GM11168 (cell line): Measurements from ENCODE around the gene APBA2.
"Not testable (repeated sequence)": the region's sequence is repeated elsewhere in the genome, so short reads cannot be mapped to it uniquely, and the experiment has no call there.

Experiments used
- in situ Hi-C: fragments of 300-500 bp; cut with MboI; formaldehyde crosslinking; loops from one replicate; pipeline ENCODE4 v1.12.0; 2022; ENCODE audit warnings: low sequenced_read_pairs; ENCODE audit not compliant: unreplicated experiment

The APBA2 gene

DNA sequence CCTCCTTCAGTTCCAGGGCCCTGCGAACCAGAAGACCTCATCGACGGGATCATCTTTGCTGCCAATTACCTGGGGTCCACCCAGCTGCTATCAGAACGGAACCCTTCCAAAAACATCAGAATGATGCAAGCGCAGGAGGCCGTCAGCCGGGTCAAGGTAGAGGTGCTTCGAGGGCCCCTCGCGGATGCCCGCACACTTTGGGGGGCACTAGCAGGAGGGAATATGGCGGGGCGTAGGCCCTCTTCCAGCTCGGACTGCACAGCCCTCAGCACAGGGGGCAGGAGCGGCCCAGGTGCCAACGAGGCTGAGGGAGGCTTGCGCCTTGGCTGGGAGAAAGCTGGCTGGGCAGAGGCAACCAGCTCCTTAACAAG lies 207.3 kb downstream of the APBA2 start:
- in situ Hi-C loops, result no loop called here

DNA sequence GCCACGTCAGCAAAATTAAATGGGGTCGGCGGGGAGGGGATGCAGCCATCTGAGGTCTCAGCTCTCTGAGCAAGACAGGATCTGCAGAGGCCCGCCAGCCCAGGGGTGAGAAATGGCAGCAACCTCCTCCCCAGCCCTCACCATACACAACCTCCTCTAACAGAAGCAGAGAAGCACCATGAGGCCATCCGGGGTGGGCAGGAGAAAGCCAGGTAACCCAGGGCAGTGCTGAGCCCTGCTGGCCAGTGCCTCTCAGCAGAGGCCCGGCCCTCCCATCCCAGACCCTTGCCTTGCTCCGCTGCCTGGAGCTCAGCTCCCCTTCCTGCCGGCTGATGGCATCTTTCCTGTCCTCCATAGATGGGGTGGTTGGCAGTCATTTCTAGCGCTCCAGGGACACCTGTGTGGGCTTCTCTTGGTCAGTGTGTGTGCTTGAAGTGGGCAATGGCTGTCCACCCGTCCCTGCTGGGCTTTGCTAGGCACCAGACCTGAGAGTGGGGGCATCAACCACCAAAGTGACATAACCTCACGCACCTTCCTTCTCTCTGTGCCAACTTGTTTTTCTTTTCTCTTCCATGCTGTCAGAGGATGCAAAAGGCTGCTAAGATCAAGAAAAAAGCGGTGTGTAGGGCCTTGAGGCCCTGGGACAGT lies 208.0 kb downstream of the APBA2 start:
- in situ Hi-C loops, result no loop called here

DNA sequence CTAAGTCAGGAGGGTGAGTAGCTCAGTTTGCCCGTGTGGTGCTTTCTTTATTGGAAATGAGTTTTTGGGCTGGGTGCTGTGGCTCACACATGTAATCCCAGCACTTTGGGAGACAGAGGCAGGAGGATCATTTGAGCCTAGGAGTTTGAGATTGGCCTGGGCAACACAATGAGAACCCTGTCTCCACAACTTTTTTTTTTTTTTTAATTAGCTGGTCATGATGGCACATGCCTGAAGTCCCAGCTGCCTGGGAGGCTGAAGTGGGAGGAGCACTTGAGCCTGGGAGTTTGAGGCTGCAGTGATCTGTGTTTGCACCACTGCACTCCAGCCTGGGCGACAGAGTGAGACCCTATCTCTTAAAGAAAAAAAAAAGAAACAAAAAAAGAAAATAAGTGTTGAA lies 208.9 kb downstream of the APBA2 start:
- in situ Hi-C loops, result no loop called here

DNA sequence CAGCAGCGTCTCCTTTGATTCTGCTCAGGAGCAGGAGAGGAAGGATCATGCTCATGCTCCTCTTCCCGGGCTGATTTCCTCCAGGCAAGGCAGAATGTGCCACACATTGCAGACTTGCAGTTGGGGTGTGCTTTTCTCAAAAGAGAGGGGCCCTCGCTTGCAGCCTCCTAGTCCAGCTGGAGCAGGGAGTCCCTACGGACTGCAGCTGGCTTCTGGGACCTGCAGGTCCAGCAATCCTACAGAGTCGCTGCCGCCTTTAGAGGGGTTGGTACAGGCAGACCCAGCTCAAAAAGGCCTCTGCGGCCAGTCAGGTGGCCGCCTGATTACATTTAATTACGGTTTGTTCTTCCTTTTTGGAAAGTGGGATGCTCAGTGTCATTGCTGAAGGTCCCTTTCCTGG lies 210.0 kb downstream of the APBA2 start:
- in situ Hi-C loops, result no loop called here

DNA sequence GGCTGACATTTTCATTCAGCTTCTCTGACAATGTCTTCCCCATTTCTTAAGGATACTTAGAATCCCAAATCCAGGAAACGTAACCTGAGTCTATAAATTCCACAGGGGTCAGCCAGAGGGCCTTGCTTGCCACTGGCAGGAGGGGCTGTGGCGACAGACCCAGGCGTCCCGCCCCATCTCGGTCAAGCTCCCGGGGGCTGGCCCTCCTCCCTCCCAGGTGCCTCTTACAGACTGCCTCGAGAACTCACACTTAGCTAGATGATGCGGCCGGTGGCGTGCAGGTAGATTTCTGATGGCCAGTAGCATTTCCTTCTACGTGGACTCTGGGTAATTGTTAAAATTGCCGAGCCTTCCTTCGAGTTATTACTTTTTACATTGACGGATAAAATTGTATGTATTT lies 211.4 kb downstream of the APBA2 start:
- in situ Hi-C loops, result no loop called here

DNA sequence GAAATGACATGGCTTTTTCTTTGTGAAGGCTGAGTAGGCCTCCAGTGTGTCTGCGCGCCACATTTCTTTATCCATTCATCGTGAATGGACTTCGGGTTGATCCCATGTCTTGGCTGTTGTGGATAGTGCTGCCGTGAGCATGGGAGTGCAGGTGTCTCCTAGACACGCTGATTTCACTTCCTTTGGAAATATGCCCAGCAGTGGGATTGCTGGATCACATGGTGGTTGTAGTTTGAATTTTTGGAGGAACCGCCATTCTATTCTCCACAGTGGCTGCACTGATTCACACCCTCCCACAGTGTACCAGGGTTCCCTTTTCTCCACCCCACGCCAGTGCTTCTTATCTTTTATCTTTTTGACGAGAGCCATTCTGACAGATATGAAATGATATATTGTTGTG lies 212.2 kb downstream of the APBA2 start:
- in situ Hi-C loops, result no loop called here

DNA sequence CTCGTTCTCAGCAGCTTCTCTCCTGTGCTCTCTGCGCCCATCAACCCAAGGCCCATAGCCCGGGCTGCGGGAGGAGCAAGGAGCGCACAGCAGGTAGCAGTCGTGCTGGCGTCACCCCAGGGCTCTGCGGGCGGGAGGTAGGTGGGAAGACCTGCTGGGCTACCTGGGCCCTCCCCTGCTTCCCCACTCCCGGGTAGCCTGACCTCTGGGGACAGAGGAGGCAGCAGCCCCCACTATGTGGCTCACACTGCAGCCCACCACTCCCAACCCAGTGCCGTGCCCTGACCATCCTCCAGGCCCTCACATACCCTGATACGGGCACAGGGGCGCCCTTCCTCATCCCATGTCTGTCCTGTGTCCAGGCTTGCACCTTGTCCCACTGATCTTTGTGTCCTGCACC lies 212.9 kb downstream of the APBA2 start:
- in situ Hi-C loops, result no loop called here

DNA sequence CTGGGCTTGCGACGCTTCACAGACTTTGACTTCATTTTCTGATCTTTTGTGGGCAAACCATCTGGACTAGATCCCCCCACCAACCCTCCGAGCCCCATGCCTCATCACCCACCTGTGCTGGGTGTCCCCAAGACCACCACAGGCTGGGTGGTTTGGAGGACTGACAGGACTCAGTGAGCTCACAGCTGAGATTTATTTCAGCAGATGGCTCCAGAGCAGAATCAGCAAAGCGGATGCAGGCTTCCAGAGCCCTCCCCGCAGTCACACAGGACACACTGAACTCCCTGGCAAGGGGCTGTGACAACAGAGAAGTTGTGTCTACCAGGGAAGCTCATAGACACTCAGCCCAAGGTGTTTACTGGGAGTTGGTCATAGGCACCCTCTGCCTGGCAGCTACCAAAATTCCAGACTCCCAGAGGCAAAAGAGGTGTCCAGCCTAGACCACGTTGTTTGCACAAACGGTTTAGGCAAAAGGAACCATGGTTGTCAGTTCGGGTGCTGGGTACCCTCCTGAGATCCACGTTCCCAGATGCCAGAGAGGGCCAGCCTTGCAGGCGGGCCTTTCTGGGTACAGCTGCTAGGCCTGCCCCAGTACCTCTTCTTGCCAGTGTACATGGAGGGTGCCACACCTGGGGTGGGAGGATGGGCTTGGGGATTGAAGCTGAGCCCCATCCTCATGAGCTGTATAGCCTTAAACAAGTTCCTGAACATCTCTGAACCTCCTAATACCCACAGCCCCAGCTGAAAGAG lies 213.5 kb downstream of the APBA2 start:
- in situ Hi-C loops, result no loop called here

DNA sequence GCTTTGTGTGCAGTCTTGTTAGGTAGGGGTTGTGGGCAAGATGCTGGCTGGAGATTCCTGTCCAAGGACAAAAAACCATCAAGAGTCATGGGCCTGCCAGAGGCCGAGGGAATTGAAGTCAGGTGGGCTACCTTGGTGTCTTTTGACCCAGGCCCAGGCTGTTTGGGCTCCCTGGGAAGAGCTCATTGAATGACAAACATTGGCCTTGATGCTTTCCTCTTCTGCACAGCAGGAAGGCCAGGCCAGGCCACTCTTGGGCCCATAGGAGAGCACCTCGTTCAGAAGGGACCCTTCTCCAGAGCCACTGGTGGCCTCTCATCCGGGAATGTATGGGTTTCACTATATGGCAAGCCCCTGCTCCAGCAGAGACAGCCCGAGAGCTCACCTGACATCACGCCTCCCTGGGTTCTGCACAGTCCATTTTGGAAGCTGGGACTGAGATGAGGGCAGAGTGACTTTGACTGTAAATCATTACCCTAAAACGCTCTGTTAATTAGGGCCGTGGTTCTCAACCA lies 214.8 kb downstream of the APBA2 start:
- in situ Hi-C loops, result no loop called here

DNA sequence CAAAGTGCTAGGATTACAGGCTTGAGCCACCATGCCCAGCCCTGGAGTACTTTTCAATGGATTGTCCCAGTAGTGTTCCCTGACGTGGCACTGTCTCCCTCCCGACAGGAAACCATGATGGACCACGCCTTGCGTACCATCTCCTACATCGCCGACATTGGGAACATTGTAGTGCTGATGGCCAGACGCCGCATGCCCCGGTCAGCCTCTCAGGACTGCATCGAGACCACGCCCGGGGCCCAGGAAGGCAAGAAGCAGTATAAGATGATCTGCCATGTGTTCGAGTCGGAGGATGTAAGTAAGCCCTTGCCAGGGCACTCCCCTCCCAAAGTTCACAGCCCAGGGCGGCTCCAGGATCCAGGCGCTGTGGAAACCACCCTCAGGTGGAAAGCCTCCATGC lies 215.7 kb downstream of the APBA2 start:
- in situ Hi-C loops, result no loop called here

DNA sequence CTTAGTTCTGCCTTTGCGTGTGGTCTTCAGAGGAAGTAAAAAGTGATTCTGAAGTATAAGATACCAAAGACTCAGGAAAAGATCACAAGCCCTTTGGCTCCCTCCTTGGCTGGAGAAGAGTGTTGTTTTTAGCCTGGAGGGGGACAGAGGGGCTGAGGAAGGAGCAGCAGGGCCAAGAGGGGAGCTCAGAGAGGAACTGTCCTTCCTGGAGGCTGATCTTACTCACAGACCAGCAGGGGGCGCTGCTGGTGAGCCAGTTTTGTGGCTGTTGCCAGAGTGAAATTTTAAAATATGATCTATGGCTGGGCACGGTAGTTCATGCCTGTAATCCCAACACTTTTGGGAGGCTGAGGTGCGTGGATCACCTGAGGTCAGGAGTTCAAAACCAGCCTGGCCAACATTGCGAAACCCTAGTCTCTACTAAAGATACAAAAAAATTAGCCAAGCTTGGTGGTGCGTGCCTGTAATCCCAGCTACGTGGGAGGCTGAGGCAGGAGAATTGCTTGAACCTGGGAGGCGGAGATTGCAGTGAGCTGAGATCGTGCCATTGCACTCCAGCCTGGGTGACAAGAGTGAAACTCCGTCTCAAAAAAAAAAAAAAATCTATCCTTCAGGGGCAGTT lies 216.5 kb downstream of the APBA2 start:
- in situ Hi-C loops, result not testable (repeated sequence)

DNA sequence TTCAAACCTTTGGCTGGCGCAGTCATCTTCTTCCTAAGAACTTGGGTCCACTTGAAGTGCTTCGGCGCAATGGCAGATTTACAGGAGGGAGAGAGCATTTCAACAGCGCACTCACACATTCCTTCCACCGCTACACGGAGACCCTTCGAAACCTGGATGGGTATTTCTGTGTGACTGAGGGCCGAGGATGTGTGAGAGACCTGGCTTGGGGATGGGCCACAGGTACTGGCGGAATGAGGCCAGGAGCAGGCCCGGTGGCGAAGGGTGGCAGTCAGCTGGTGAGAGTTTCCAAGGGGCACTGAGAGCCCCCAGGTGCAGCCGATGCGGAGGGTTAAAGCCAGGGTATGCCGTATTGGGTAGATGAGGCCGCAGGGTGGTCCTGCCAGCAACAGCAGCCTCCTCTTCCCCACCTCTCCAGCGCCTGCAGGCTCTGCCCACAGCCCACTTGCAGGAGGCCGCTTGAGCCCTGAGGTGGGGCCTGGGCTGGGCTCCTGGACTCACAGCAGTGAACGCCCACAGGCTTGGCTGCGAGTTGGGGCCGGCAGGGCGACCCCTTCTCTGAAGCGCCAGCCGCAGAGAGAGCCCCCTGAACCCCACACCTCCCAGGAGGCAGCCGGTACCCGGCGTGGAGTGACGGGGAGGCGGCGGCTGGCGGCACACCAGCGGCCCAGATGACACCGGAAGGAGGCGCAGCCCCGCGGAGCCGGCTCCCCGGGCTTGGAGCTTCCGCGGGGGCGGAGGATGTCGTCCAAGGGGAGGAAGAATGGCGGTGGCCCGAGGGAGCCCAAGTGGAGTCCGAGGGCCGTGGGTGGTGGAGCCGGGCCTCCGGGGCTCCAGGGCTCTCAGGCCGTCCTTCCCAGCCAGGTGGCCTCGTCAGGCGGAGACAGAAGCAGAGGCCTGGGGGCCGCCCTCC lies 217.4 kb downstream of the APBA2 start:
- in situ Hi-C loops, result no loop called here

DNA sequence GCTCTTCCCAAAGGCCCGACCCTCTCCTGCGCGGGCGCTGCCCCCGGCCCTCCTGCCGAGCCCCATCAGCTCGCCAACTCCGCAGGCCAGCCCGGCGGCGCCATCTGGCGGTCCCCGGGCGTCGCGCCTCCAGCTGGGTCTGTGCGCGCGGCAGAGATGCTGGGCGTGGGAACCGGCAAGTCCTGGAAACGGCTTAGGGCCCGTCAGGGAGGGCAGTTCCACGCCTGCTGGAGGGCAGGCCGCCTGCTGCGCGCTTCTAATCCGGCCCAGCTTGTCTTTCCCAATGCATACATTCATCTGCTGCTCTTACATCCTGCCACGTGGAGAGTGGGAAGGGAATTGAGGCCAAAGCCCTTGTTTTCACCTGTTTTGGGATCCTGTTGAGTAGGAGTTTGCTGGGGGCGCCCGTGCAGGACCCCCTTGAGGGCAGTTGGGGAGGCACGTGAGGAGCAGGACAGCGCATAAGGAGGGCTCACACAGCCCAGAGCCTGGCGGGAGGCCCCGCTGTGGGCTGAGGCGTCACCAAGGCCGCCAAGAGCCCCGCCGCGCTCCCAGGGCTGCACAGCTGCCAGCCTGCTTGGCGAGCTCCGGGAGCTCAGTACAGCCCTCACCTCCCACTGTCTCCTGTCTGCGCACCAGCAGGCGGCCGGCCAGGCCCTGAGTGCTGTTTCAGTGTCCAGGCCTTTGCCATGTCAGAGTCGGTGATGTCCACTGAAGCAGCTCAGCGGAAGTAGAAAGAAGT lies 218.2 kb downstream of the APBA2 start:
- in situ Hi-C loops, result no loop called here

DNA sequence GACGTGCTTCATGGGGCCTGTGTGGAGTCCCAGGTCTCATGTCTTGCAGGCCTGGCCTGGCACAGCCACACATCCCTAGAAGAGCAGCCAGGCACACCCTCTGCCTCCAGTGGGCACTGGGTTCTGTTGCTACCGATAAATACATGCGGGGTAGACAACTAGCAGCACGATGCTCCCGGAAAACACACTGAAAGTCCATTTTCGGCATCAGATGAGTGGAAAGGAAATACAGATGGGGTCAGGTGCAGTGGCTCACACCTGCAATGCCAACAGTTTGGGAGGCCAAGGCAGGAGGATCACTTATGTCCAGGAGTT lies 218.7 kb downstream of the APBA2 start:
- in situ Hi-C loops, result no loop called here

DNA sequence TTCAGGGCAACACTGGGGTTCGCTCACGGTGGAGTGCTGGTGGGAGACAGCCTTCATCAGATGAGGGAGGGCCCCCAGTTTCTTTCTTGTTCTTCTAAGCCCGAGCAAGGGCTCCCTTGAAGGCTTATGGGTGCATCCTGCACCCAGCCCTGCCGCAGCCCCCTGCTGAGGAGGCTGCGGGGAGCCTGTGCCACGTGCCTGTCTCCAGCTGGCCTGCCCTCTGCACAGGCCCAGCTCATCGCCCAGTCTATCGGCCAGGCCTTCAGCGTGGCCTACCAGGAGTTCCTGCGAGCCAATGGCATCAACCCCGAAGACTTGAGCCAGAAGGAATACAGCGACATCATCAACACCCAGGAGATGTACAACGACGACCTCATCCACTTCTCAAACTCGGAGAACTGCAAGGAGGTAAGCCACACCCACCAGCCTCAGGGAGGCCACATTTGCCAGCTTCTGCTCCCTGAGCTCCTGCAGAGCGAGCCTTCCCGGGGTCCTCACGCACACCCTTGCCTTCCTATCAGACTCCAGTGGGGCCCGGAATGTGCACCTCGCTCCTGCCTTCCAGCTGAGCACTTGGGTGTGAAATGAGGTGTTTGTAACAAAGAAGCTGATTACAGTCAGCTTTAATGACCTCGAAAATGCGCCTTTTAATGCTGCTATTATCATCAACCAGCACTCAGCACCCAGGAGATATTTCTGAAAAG lies 219.5 kb downstream of the APBA2 start:
- in situ Hi-C loops, result no loop called here

DNA sequence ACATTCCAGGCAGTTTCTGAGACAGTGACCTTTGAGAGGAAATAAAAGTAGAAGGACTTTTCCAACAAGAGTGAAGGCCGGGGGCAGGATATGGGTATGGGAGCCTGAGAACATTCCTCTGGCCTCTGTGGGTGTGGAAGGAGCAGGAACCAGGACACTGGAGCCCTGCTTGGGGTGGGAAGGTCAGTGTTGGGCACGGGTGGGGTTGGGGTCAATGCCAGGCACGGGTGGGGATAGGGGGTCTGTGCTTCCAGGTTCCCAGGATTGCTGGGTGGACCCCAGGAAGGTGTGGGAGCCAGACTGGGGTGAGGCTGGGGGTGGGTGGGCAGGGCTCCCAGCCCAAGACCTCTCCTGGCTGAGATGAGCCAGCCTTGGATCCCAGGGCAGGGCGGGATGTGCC lies 220.3 kb downstream of the APBA2 start:
- in situ Hi-C loops, result no loop called here

DNA sequence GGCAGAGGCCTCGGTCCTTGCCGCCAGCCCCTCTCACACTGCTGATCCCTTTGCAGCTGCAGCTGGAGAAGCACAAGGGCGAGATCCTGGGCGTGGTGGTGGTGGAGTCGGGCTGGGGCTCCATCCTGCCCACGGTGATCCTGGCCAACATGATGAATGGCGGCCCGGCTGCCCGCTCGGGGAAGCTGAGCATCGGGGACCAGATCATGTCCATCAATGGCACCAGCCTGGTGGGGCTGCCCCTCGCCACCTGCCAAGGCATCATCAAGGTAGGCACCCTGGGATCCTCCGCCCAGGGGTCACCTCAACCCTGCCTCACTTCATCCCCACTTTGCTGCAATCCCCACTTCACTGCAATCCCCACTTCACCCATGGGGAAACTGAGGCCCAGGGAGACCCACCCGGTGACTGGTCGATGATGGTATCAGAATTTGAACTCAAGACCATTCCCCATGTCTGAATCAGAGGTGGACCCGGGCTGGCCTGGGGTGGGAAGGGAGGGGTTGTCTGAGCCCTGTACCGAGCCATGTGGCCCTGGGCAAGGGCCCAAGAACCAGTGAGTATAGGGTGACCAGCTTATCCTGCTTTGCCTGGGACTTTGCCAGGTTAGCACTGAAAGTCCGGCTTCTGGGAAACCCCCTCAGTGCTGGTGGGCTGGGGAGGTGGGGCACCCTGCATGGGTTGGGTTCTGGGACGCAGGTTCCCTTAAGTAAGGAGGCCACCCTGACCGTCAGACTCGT lies 220.9 kb downstream of the APBA2 start:
- in situ Hi-C loops, result no loop called here

DNA sequence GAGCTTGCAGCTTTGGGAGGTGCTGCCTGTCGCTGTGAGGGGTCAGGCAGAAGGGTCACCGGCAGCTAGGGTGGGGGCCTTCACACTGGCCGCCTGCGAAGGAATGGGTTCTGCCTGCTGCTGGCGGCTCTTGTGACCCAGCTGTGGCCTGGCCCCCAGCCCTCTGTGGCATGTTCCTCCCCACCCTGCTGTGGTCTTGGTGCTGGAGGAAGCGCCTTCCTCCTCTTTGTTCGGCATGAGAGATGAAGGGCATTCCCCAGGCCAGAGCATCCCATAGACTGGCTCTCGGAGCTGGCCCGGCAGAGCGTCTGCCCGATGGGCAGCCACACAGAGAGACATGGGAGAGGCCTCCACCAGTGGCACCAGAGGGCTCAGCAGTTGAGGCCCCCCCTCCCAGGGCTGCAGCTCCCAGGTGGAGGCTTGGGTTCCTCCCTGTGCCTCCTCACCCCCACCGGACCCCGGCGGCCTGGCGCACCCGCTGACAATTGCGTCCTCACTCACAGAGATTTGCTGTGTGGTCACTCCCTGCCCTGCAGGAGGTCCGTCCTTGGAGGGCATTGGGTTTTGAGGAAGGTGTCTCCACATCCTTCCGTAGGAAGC lies 221.6 kb downstream of the APBA2 start:
- in situ Hi-C loops, result no loop called here
